Activated CD8-positive, alpha-beta memory T cell treated with anti-CD3 and anti-CD28 coated beads for 36 hours (primary cell): Measurements from ENCODE around the gene ZNF43. TPM values are rescaled to one million over a fixed set of nuclear protein-coding genes. Genes with fewer than 3 reads are reported as not detected.
"Not testable (repeated sequence)": the region's sequence is repeated elsewhere in the genome, so short reads cannot be mapped to it uniquely, and the experiment has no call there.

Experiments
- CTCF ChIA-PET: fragments of 350-600 bp; sonication (Branson Sonifier 250); formaldehyde crosslinking; loops from one replicate; lab custom pipeline; 2021; ENCODE audit warnings: antibody characterized with exemption; lab: Charles Lee
- POLR2A ChIA-PET: fragments of 350-600 bp; sonication (Branson Sonifier 250); formaldehyde crosslinking; loops from one replicate; lab custom pipeline; 2021; ENCODE audit warnings: antibody characterized with exemption; lab: Charles Lee
- total RNA-seq, 2 experiments: library from RNA; stranded (reverse); gene quantifications; one replicate each; pipeline ENCODE4 v1.2.3, GENCODE V29; 2021

The ZNF43 gene
- total RNA-seq, 2 experiments from 2014 or later, result 23.4 to 24.2 TPM

DNA sequence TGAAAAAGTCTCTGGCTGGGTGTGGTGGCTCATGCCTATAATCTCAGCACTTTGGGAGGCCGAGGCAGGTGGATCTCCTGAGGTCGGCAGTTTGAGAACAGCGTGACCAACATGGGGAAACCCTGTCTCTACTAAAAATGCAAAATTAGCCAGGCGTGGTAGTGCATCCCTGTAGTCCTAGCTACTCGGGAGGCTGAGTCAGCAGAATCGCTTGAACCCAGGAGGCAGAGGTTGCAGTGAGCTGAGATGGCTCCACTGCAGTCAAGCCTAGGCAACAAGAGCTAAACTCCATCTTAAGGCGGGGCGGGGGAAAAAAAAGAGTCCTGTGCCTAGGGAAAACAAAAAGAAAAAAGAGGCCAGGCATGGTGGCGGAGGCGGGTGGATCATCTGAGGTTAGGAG, 2.2 kb downstream of the ZNF43 start:
- CTCF ChIA-PET, result no interaction called here
- POLR2A ChIA-PET, result no interaction called here

- ChIA-PET CTCF (interaction anchor here (0.6 to 1.6 kb wide), 2 partner anchors 11 to 86 kb away, joined by 3 to 5 read pairs; partner anchors contain the start of gene ZNF43), POLR2A (interaction anchor here (0.6 to 1.2 kb wide), 3 partner anchors 11 to 89 kb away, joined by 3 to 4 read pairs (median 4); partner anchors contain the start of gene ZNF43)
Measured at GRCh38 chr19:21824679-21825078, 11.3 kb downstream of the ZNF43 start.

DNA sequence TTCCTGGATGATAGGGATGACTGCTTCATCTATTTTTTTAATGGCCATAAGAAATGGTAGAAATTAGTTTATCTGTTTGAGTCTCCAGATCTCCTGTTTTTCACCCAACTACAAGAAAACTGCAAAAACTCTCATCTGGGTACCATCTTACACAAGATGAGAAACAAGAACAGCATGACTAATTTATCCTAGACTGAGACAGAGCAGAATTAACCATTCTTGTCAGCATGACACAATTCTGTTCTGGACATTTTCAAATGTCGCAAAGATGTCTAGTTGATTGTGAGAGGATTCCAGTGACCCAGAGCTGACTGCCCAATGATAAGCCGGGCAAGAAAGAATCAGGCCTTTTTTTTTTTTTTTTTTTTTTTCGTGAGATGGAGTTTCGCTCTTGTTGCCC, 12.8 kb downstream of the ZNF43 start:
- POLR2A ChIA-PET, result interaction anchor here (1.2 kb wide), 1 partner anchor 13 kb away, joined by 4 read pairs; the partner anchor contains the start of gene ZNF43
- CTCF ChIA-PET, result no interaction called here

DNA sequence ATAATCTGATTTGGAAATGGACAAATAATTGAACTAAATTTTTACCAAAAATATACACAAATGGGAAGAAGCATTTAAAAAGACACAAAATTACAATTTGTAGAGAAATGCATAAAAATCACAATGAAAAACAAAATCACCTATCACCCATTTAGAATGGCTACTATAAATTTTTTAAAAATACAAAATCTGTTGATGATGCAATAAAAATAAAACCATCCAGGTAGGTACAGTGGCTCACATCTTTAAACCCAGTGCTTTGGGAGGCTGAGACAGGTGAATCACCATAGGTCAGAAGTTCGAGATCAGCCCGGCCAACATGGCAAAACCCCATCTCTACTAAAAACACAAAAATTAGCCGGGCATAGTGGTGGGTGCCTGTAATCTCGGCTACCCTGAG, 23.5 kb downstream of the ZNF43 start:
- CTCF ChIA-PET, result no interaction called here
- POLR2A ChIA-PET, result no interaction called here

DNA sequence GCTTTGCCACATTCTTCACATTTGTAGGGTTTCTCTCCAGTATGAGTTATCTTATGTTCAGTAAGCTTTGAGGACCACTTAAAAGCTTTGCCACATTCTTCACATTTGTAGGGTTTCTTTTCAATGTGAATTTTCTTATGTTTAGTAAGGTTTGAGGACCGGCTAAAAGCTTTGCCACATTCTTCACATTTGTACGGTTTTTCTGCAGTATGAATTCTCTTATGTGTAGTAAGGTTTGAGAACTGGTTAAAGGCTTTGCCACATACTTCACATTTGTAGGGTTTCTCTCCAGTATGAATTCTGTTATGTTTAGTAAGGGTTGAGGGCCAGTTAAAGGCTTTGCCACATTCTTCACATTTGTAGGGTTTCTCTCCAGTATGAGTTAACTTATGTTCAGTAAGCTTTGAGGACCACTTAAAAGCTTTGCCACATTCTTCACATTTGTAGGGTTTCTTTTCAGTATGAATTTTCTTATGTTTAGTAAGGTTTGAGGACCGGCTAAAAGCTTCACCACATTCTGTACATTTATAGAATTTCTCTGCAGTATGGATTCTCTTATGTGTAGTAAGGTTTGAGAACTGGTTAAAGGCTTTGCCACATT, 27.5 kb downstream of the ZNF43 start:
- CTCF ChIA-PET, POLR2A ChIA-PET: not testable (repeated sequence)

DNA sequence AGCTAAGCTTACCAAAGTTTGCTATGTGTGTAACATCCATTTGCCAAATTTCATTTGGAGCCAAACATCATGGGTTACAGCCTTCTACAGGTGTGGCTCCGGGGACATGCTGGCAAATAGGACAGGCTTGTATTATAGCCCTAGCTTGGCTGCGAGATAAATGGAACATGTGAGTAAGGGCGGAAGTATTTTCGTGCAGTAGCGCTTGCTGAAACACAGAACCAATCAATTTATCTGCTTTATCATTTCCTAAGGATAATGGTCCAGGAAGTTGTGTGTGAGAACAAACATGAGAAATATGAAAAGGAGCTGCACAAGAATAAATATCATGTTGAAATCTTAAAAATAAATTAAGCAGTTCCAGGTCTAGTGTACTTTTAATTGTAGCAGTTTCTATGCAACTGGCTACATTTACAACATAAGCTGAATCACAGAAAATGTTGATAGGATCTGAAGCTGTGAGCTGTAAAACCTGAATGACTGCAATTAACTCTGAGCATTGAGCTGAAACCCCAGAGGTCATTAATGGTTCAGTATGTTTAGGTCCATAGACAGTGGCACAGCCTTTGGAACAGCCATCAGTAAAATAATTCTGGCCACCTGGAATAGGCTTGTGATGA, 46.4 kb downstream of the ZNF43 start:
- ChIA-PET POLR2A (no interaction called here), CTCF (no interaction called here)

GRCh38 chr19:21786936-21787335, 49.0 kb downstream of the ZNF43 start:
- POLR2A ChIA-PET, result no interaction called here
- CTCF ChIA-PET, result interaction anchor here (0.6 kb wide), 1 partner anchor 722 kb away, joined by 3 read pairs; no protein-coding TSS in a partner anchor

DNA sequence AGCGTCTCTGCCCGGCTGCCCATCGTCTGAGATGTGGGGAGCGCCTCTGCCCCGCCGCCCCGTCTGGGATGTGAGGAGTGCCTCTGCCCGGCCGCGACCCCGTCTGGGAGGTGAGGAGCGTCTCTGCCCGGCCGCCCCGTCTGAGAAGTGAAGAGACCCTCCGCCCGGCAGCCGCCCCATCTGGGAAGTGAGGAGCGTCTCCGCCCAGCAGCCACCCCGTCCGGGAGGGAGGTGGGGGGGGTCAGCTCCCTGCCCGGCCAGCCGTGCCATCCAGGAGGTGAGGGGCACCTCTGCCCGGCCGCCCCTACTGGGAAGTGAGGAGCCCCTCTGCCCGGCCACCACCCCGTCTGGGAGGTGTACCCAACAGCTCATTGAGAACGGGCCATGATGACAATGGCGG, 60.2 kb downstream of the ZNF43 start:
- CTCF ChIA-PET, POLR2A ChIA-PET: not testable (repeated sequence)

GRCh38 chr19:21767065-21767800, 68.7 kb downstream of the ZNF43 start, which contains the start of gene ZNF100:
TSS of gene ZNF100 (minus strand) at chr19:21767579. CDS start at chr19:21767429, 150 bp downstream.
- ChIA-PET CTCF (interaction anchor here (1.0 kb wide), 1 partner anchor 69 kb away, joined by 3 read pairs; the partner anchor contains the start of gene ZNF43), POLR2A (interaction anchor here (0.5 to 1.5 kb wide), 6 partner anchors 13 to 768 kb away, joined by 3 to 10 read pairs (median 4); partner anchors contain the start of gene ZNF43)

DNA sequence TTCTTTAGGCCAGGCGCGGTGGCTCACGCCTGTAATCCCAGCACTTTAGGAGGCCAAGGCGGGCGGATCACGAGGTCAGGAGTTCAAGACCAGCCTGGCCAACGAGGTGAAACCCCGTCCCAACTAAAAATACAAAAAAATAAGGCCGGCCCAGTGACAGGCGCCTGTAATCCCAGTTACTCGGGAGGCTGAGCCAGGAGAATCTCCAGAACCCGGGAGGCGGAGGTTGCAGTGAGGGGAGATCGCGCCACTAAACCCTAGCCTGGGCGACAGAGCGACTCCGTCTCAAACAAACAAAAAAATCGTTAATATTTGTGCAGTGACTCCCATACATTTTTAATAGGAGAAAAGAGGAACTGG, 69.3 kb downstream of the ZNF43 start:
- POLR2A ChIA-PET, result interaction anchor here (0.6 to 1.5 kb wide), 3 partner anchors 69 to 217 kb away, joined by 3 to 10 read pairs (median 10); partner anchors contain the start of gene ZNF43
- CTCF ChIA-PET, result not testable (repeated sequence)

GRCh38 chr19:21765151-21765550, 70.8 kb downstream of the ZNF43 start:
- ChIA-PET CTCF (no interaction called here), POLR2A (no interaction called here)

DNA sequence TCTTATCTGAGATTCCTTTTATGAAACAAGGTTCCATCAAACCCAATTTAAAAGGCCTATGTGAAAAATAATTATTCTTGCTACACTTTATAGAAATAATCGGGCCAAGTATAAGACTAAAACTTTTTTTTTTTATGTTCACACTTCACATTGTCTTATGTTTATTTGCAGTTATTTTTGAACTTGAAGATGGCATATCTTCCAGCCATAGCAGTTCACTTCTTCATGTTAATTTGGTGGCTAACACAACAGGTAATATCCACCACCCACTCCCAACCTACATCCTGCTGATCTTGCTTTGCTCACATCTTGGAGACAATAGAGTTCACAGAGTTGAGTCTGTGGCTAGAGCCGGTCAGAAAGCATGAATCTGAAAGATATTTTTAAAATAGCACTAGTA, 74.4 kb downstream of the ZNF43 start:
- CTCF ChIA-PET, result not testable (repeated sequence)
- POLR2A ChIA-PET, result interaction anchor here (0.5 kb wide), 1 partner anchor 1619 kb away, joined by 3 read pairs; no protein-coding TSS in a partner anchor

DNA sequence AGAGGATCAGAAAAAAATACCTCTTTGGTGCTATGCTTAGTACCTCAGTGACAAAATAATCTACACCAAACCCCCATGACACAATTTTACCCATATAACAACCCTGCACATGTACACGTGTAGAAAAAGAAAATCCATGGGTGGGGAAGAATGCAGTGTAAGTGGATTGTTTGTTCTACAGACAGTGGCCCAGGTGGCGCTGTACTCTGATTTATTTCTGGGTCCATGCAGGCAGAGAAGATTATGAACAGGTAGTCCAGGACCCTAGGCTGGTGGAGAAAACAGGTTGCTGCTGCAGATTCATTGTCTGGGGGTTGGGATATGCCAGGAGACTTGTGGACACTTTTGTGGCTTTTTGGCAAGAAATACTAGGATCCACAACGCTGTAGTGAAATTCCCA, 77.7 kb downstream of the ZNF43 start:
- ChIA-PET POLR2A (no interaction called here), CTCF (no interaction called here)

DNA sequence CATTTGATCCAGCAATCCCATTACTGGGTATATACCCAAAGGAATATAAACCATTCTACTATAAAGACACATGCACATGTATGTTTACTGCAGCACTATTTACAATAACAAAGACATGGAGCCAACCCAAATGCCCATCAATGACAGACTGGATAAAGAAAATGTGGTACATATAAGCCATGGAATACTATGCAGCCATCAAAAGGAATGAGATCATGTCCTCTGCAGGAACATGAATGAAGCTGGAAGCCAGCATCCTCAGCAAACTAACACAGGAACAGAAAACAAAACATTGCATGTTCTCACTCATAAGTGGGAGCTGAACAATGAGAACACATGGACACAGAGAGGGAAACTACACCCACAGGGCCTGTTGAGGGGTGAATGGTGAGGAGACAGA, 80.4 kb downstream of the ZNF43 start:
- CTCF ChIA-PET, POLR2A ChIA-PET: not testable (repeated sequence)

Other genes starting within 250 kb of the ZNF43 start
- 10 to 100 TPM; 20.5 to 22.0 TPM for gene ZNF100, start 68.6 kb downstream of the ZNF43 start, total RNA-seq
- 1 to 10 TPM; 2.2 to 2.6 TPM for gene ZNF208, start 174.8 kb upstream of the ZNF43 start, total RNA-seq
- gene ZNF257, start 216.3 kb upstream of the ZNF43 start, total RNA-seq, result 10 to 100 TPM; 10.0 to 11.2 TPM